Hypothalamus (tissue), 51 donors: ENCODE data around the gene LHFPL6.

ENCODE experiments used
- DNase-seq, 51 donors: peaks; one replicate each; lab custom pipeline; 2025; lab: John Stamatoyannopoulos, UW

Gene LHFPL6

GRCh38 chr13:39322836-39323585, 280.0 kb downstream of the LHFPL6 start:
- DNase-seq, result peak in 2 of 51 donors; percentile 2 to 12

GRCh38 chr13:39321574-39321973, 281.4 kb downstream of the LHFPL6 start:
- no peak for DNase-seq

GRCh38 chr13:39318161-39318560, 284.8 kb downstream of the LHFPL6 start:
- no peak for DNase-seq

GRCh38 chr13:39317291-39317690, 285.7 kb downstream of the LHFPL6 start:
- DNase-seq, result peak in 13 of 51 donors; percentile 2 to 48 (median 11)

GRCh38 chr13:39315796-39316195, 287.2 kb downstream of the LHFPL6 start:
- no peak for DNase-seq

GRCh38 chr13:39313721-39314120, 289.3 kb downstream of the LHFPL6 start:
- DNase-seq, result no peak

- DNase-seq, result no peak
These were observed 290.4 kb downstream of the LHFPL6 start for GRCh38 chr13:39312596-39312995.

GRCh38 chr13:39311619-39312018, 291.4 kb downstream of the LHFPL6 start:
- DNase-seq, result no peak

- DNase-seq, result no peak
These were observed 292.0 kb downstream of the LHFPL6 start for GRCh38 chr13:39310961-39311360.

GRCh38 chr13:39306639-39307589, 296.1 kb downstream of the LHFPL6 start:
- DNase-seq, result no peak

GRCh38 chr13:39302820-39303219, 300.2 kb downstream of the LHFPL6 start:
- no peak for DNase-seq

GRCh38 chr13:39298951-39299350, 304.0 kb downstream of the LHFPL6 start:
- no peak for DNase-seq

GRCh38 chr13:39297664-39298171, 305.3 kb downstream of the LHFPL6 start:
- no peak for DNase-seq

GRCh38 chr13:39297023-39297422, 306.0 kb downstream of the LHFPL6 start:
- DNase-seq, result no peak

GRCh38 chr13:39296193-39296592, 306.8 kb downstream of the LHFPL6 start:
- DNase-seq, result no peak
